Peyer's patch (tissue), 4 donors: Measurements from ENCODE around the gene STK16. TPM values are rescaled to one million over a fixed set of nuclear protein-coding genes. Genes with fewer than 3 reads are reported as not detected.
A peak's percentile ranks its signal among the peaks of the same experiment; 100 is the strongest.

Experiments
- DNase-seq, 3 donors: peaks; one replicate each; pipeline ENCODE4 v3.0.0-alpha.2; 2017 to 2019
- H3K27ac ChIP-seq, 4 donors: fragments of 200-600 bp; sonication (generic); one replicate each; pipeline ENCODE4 v1.5.1; 2016 to 2019
- H3K27me3 ChIP-seq, 2 donors: fragments of 200-600 bp; sonication (generic); one replicate each; pipeline ENCODE4 v1.5.1; 2019
- H3K36me3 ChIP-seq, 3 donors: fragments of 200-600 bp; sonication (generic); one replicate each; pipeline ENCODE4 v1.5.1; 2016 to 2019
- H3K4me1 ChIP-seq, 4 donors: fragments of 200-600 bp; sonication (generic); one replicate each; pipeline ENCODE4 v1.5.1; 2016 to 2019
- H3K4me3 ChIP-seq, 4 donors: fragments of 200-600 bp; sonication (generic); 1 replicate in 3 of 4; 2 replicates in 1 of 4; pipeline ENCODE4 v1.5.1; 2016 to 2019; ENCODE audit warnings: mild to moderate bottlenecking in 1 of 4
- H3K9me3 ChIP-seq, 4 donors: fragments of 200-600 bp; sonication (generic); one replicate each; pipeline ENCODE4 v1.5.1; 2016 to 2019; ENCODE audit warnings: mild to moderate bottlenecking in 1 of 4
- CTCF ChIP-seq, 6 experiments: fragments of 450-650 bp in 4 of 6; fragments of 200-600 bp in 2 of 6; sonication (generic) in 1 of 6; IDR thresholded peaks; one replicate each; pipeline ENCODE4 v1.5.1; 2017 to 2019; ENCODE audit warnings: antibody characterized with exemption in 6 of 6, mild to moderate bottlenecking in 3 of 6, moderate library complexity in 1 of 6
- POLR2A ChIP-seq, 2 donors: fragments of 450-650 bp; IDR thresholded peaks; one replicate each; pipeline ENCODE4 v1.5.1; 2017; ENCODE audit warnings: antibody characterized with exemption in 2 of 2, mild to moderate bottlenecking in 2 of 2, moderate library complexity in 2 of 2
- total RNA-seq, 4 donors: library from RNA; depleted of rRNA; stranded (reverse); fragments of >200 nt; gene quantifications; one replicate each; pipeline ENCODE4 v1.1.0, GENCODE V29; 2016

Gene STK16
- total RNA-seq, 4 donors from 2014 or later = 19.4 to 27.1 (median 24.3) TPM

DNA sequence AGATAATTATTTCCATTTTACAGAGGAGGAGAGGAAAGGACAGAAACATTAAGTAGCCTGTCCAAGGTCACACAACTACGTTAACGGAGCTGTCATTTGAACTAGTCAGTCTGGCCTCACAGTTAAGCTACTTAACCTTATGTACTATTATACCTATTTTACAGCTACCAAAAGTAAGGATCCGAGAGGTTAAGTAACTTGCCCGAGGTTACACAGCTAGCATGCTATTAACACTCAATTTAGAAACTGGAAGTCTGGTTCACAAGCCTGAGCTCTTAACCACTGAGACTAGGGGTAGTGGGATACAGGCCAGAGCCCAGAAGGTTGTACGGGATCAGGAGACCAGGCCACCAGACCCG is 511 bp upstream of the STK16 start:
- Histone ChIP-seq H3K27ac (peak overlapping the region; percentile 86 to 98 (median 92)), H3K4me3 (peak overlapping the region; percentile 65 to 88 (median 76)), H3K4me1 (peaks cover 7 to 54% (median 36%) of the 10 kb centered on the region in 4 donors), H3K27me3 (no peaks in the 10 kb centered on the region), H3K9me3 (no peaks in the 10 kb centered on the region), H3K36me3 (no peaks in the 10 kb centered on the region)
- TF ChIP-seq CTCF (IDR thresholded peaks at IDR 0.05) (no peak), POLR2A (IDR thresholded peaks at IDR 0.05) (no peak)
- DNase-seq = no peak

- TF ChIP-seq CTCF (IDR thresholded peaks at IDR 0.05) (no peak), POLR2A (IDR thresholded peaks at IDR 0.05) (no peak)
- no peak for DNase-seq
- no peaks in the 10 kb centered on the region for H3K27me3 ChIP-seq
These were observed 586 bp downstream of the STK16 start for GRCh38 chr2:219245899-219246230.

GRCh38 chr2:219246559-219246958 is 1.3 kb downstream of the STK16 start:
- peak overlapping the region; percentile 49 to 98 (median 92) for H3K27ac ChIP-seq
- TF ChIP-seq CTCF (IDR thresholded peaks at IDR 0.05) = no peak
- TF ChIP-seq POLR2A (IDR thresholded peaks at IDR 0.05) = no peak
- no peak for DNase-seq
- peaks cover 0 to 13% (median 0%) of the 10 kb centered on the region in 3 donors for H3K36me3 ChIP-seq
- no peaks in the 10 kb centered on the region for H3K27me3 ChIP-seq
- H3K4me3 ChIP-seq = peak overlapping the region in 1 of 4 donors; percentile 65
- H3K9me3 ChIP-seq = no peaks in the 10 kb centered on the region
- H3K4me1 ChIP-seq = peaks cover 7 to 71% (median 48%) of the 10 kb centered on the region in 4 donors

More at GRCh38 chr2:219245899-219246230, 586 bp downstream of the STK16 start:
- peak overlapping the region; percentile 86 to 98 (median 92) for H3K27ac ChIP-seq
- H3K4me1 ChIP-seq = peaks cover 7 to 65% (median 43%) of the 10 kb centered on the region in 4 donors
- H3K4me3 ChIP-seq = peak overlapping the region; percentile 65 to 88 (median 76)
- peaks cover 0 to 6% (median 0%) of the 10 kb centered on the region in 3 donors for H3K36me3 ChIP-seq
- H3K9me3 ChIP-seq = no peaks in the 10 kb centered on the region

GRCh38 chr2:219247678-219248642 is 2.7 kb downstream of the STK16 start:
- Histone ChIP-seq H3K27ac (peak overlapping the region; percentile 91 to 98 (median 92)), H3K4me1 (peaks cover 7 to 82% (median 54%) of the 10 kb centered on the region in 4 donors), H3K27me3 (no peaks in the 10 kb centered on the region), H3K9me3 (no peaks in the 10 kb centered on the region), H3K4me3 (peak overlapping the region in 1 of 4 donors; percentile 38), H3K36me3 (peaks cover 0 to 13% (median 0%) of the 10 kb centered on the region in 3 donors)
- DNase-seq = peak in 2 of 3 donors; percentile 75 to 83
- TF ChIP-seq POLR2A (IDR thresholded peaks at IDR 0.05) = no peak
- no peak for TF ChIP-seq CTCF (IDR thresholded peaks at IDR 0.05)

GRCh38 chr2:219248845-219249202 is 3.5 kb downstream of the STK16 start:
- TF ChIP-seq CTCF (IDR thresholded peaks at IDR 0.05) = no peak
- Histone ChIP-seq H3K27ac (peak overlapping the region; percentile 91 to 98 (median 92)), H3K36me3 (peaks cover 0 to 13% (median 0%) of the 10 kb centered on the region in 3 donors), H3K4me1 (peaks cover 7 to 85% (median 54%) of the 10 kb centered on the region in 4 donors), H3K9me3 (no peaks in the 10 kb centered on the region), H3K4me3 (peak overlapping the region; percentile 14 to 38 (median 33)), H3K27me3 (no peaks in the 10 kb centered on the region)
- DNase-seq = no peak
